H9 (cell line): ENCODE results near the gene TMCC2. TPM values are rescaled to one million over a fixed set of nuclear protein-coding genes. Genes with fewer than 3 reads are reported as not detected.

ENCODE experiments used
- DNase-seq: peaks from one replicate; pipeline ENCODE4 v3.0.0-alpha.2; 2017
- H2AFZ ChIP-seq: one replicate; pipeline ENCODE4 v1.6.1; 2013; ENCODE audit warnings: mild to moderate bottlenecking, low read length, control low read depth, moderate library complexity
- H2AK5ac ChIP-seq: 2 replicates; pipeline ENCODE4 v1.6.1; 2013; ENCODE audit warnings: low read length, control low read depth, mixed read lengths; ENCODE audit not compliant: insufficient read length
- H2BK120ac ChIP-seq: one replicate; pipeline ENCODE4 v1.6.1; 2013; ENCODE audit warnings: low read depth, mild to moderate bottlenecking, low read length, control low read depth, inconsistent platforms; ENCODE audit not compliant: poor library complexity, severe bottlenecking
- H2BK12ac ChIP-seq: 2 replicates; pipeline ENCODE4 v1.6.1; 2013; ENCODE audit warnings: low read length, control low read depth, mixed read lengths, low read depth; ENCODE audit not compliant: insufficient read length
- H2BK15ac ChIP-seq: 2 replicates; pipeline ENCODE4 v1.6.1; 2013; ENCODE audit warnings: low read depth, low read length, control low read depth
- H2BK20ac ChIP-seq: one replicate; pipeline ENCODE4 v1.6.1; 2013; ENCODE audit warnings: low read depth, mild to moderate bottlenecking, low read length, control low read depth, inconsistent platforms; ENCODE audit not compliant: poor library complexity, severe bottlenecking
- H2BK5ac ChIP-seq: 2 replicates; pipeline ENCODE4 v1.6.1; 2013; ENCODE audit warnings: low read length, control low read depth, mixed read lengths; ENCODE audit not compliant: insufficient read length
- H3K14ac ChIP-seq: 2 replicates; pipeline ENCODE4 v1.6.1; 2013; ENCODE audit warnings: low read length, control low read depth; ENCODE audit not compliant: insufficient read depth
- H3K18ac ChIP-seq: 2 replicates; pipeline ENCODE4 v1.6.1; 2013; ENCODE audit warnings: low read depth, mild to moderate bottlenecking, mixed read lengths, low read length, control low read depth; ENCODE audit not compliant: insufficient read length
- H3K23ac ChIP-seq: 2 replicates; pipeline ENCODE4 v1.6.1; 2013; ENCODE audit warnings: low read length, control low read depth, mixed read lengths, low read depth; ENCODE audit not compliant: insufficient read length
- H3K23me2 ChIP-seq: 2 replicates; pipeline ENCODE4 v1.6.1; 2013; ENCODE audit warnings: low read depth, mild to moderate bottlenecking, mixed read lengths, low read length, control low read depth; ENCODE audit not compliant: insufficient read length, poor library complexity, severe bottlenecking
- H3K27ac ChIP-seq: 2 replicates; pipeline ENCODE4 v1.5.1; 2013; ENCODE audit warnings: low read length, control low read depth, mixed read lengths, low read depth; ENCODE audit not compliant: insufficient read length
- H3K27me3 ChIP-seq: 2 replicates; pipeline ENCODE4 v1.6.1; 2013; ENCODE audit warnings: low read length, control low read depth, inconsistent platforms; ENCODE audit not compliant: insufficient read depth
- H3K4ac ChIP-seq: 2 replicates; pipeline ENCODE4 v1.6.1; 2013; ENCODE audit warnings: low read depth, mild to moderate bottlenecking, control low read depth, inconsistent platforms, low read length, moderate library complexity
- H3K4me1 ChIP-seq: 2 replicates; pipeline ENCODE4 v1.6.1; 2013; ENCODE audit warnings: low read length, control low read depth, inconsistent platforms; ENCODE audit not compliant: insufficient read depth
- H3K4me2 ChIP-seq: 2 replicates; pipeline ENCODE4 v1.6.1; 2013; ENCODE audit warnings: low read length, control low read depth, mixed read lengths; ENCODE audit not compliant: insufficient read length, insufficient read depth
- H3K56ac ChIP-seq: 2 replicates; pipeline ENCODE4 v1.6.1; 2013; ENCODE audit warnings: low read depth, mild to moderate bottlenecking, mixed read lengths, low read length, control low read depth; ENCODE audit not compliant: insufficient read length
- H3K79me1 ChIP-seq: 2 replicates; pipeline ENCODE4 v1.6.1; 2013; ENCODE audit warnings: low read depth, mild to moderate bottlenecking, moderate library complexity, low read length, control low read depth, inconsistent platforms; ENCODE audit not compliant: insufficient read depth, poor library complexity, severe bottlenecking
- H3K79me2 ChIP-seq: 2 replicates; pipeline ENCODE4 v1.6.1; 2013; ENCODE audit warnings: low read length, control low read depth, inconsistent platforms; ENCODE audit not compliant: insufficient read depth
- H3K9ac ChIP-seq: 2 replicates; pipeline ENCODE4 v1.6.1; 2013; ENCODE audit warnings: low read length, control low read depth, mixed read lengths; ENCODE audit not compliant: insufficient read length; ENCODE audit errors: extremely low read depth
- H3K9me3 ChIP-seq: one replicate; pipeline ENCODE4 v1.6.1; 2013; ENCODE audit warnings: low read depth, low read length, inconsistent platforms; ENCODE audit not compliant: control insufficient read depth
- H3T11ph ChIP-seq: one replicate; pipeline ENCODE4 v1.6.1; 2013; ENCODE audit warnings: mild to moderate bottlenecking, low read length, control low read depth, inconsistent platforms
- H4K20me1 ChIP-seq: one replicate; pipeline ENCODE4 v1.6.1; 2013; ENCODE audit not compliant: control insufficient read depth, insufficient read length, insufficient read depth
- H4K5ac ChIP-seq: 2 replicates; pipeline ENCODE4 v1.6.1; 2013; ENCODE audit warnings: low read depth, mild to moderate bottlenecking, mixed read lengths, low read length, control low read depth; ENCODE audit not compliant: insufficient read length
- H4K8ac ChIP-seq: replicated peaks from 2 replicates; pipeline ENCODE4 v1.6.1; 2013; ENCODE audit warnings: low read length, control low read depth, mixed read lengths, low read depth; ENCODE audit not compliant: insufficient read length
- H4K91ac ChIP-seq: 2 replicates; pipeline ENCODE4 v1.6.1; 2013; ENCODE audit warnings: low read depth, mild to moderate bottlenecking, moderate library complexity, mixed read lengths, low read length, control low read depth; ENCODE audit not compliant: insufficient read length
- H3K27ac Mint-ChIP-seq, 3 experiments: 2 replicates in 2 of 3; 3 replicates in 1 of 3; pipeline ENCODE4 v1.8.0; 2020 to 2021; ENCODE audit warnings: mixed read lengths in 3 of 3, mild to moderate bottlenecking in 1 of 3, moderate library complexity in 1 of 3
- H3K27me3 Mint-ChIP-seq: 2 replicates; pipeline ENCODE4 v1.8.0; 2021; ENCODE audit warnings: low read depth, mild to moderate bottlenecking, moderate library complexity, mixed read lengths
- H3K36me3 Mint-ChIP-seq, 3 experiments: 2 replicates in 2 of 3; 3 replicates in 1 of 3; pipeline ENCODE4 v1.8.0; 2020 to 2021; ENCODE audit warnings: low read depth in 3 of 3, mixed read lengths in 3 of 3; ENCODE audit not compliant: insufficient read depth in 1 of 3
- H3K4me1 Mint-ChIP-seq, 2 experiments: 2 replicates each; pipeline ENCODE4 v1.8.0; 2020; ENCODE audit warnings: mixed read lengths in 2 of 2
- H3K4me3 Mint-ChIP-seq, 2 experiments: 2 replicates in 1 of 2; 3 replicates in 1 of 2; pipeline ENCODE4 v1.8.0; 2020 to 2021; ENCODE audit warnings: mild to moderate bottlenecking in 2 of 2, mixed read lengths in 2 of 2, moderate library complexity in 1 of 2
- H3K9me3 Mint-ChIP-seq, 2 experiments: 2 replicates in 1 of 2; 3 replicates in 1 of 2; pipeline ENCODE4 v1.8.0; 2020; ENCODE audit warnings: mild to moderate bottlenecking in 2 of 2, mixed read lengths in 2 of 2, moderate library complexity in 1 of 2
- WGBS: extraction: QIAGEN DNeasy Blood & Tissue Kit; methylation state at CpG from one replicate; pipeline ENCODE4 v1.1.7; 2013; ENCODE audit warnings: missing lambda C conversion rate, low lambda C conversion rate, mixed read lengths; ENCODE audit not compliant: insufficient read length; ENCODE audit errors: extremely low coverage; 5-methylcytosine and 5-hydroxymethylcytosine counted together
- total RNA-seq: library from RNA; stranded (reverse); gene quantifications from 2 replicates; pipeline ENCODE4 v1.2.1, GENCODE V29; 2021
- TF ChIP-seq, protein P1 (sequence below): fragments of 200-600 bp; sonication (generic); conservative IDR thresholded peaks from 3 replicates; pipeline ENCODE4 v1.8.0; 2021; ENCODE audit warnings: antibody characterized with exemption, mild to moderate bottlenecking

TMCC2 gene
- total RNA-seq, 1 experiment from 2014 or later = 11.7 TPM

DNA sequence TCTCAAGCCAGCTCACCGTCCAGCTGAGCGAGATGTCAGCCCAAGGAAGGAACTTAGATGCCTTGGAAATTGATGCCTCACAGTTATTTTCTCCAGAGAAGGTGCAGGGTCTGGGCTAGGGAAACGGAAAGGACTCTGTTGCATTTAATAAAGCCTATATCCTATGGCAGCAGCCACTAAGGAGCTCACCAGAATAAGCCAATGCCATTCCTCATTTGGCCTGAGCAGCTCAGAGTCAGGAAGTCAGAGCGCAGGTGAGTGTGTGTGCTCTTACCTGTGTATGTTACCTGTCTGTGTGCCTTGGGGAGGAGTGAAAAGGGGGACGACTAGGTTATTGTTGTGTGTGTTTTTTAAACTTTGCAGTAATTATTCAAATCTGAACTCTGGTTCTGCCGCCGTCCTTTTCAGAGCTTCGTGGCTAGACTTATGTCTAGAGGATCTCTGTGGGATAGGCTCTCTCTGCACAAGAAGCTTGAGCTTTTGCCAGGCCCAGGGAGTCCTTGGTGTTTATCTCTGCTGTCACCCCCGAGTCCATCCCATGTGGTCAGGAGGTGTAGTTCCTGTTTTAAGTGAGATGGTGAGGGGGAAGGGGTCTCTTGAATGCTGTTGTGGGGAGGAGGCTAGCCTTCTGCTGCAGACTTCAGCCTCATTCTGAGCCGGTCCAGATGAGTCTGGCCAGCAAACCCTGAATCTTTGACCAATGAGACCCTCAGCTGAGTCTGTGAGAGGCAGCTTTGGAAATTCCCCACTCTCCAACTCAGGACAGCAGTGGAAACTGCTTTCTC, 2.4 kb downstream of the TMCC2 start:
- WGBS = no CpG with 5 or more reads among the region's 10 CpGs
- peak overlapping the region; percentile 74 for H3K4me2 ChIP-seq
- no peak overlapping the region for H2BK120ac ChIP-seq
- no peaks in the 10 kb centered on the region for H3K79me1 ChIP-seq
- no peak overlapping the region for H2BK15ac ChIP-seq
- H4K8ac ChIP-seq = no peak overlapping the region
- no peak overlapping the region for H2BK12ac ChIP-seq
- no peak overlapping the region for H4K5ac ChIP-seq
- Mint-ChIP-seq H3K9me3 (no peaks in the 10 kb centered on the region; a peak in 1 of 5 replicates), H3K27me3 (peaks cover 20% of the 10 kb centered on the region), H3K36me3 (0 out of 7 replicates have a peak, but pooled peaks cover 0 to 3% (median 0%) of the 10 kb centered on the region in 3 experiments), H3K4me3 (peak overlapping the region; percentile 8 to 79; a peak in 2 of 5 replicates), H3K4me1 (peaks cover 33 to 36% of the 10 kb centered on the region in 2 experiments), H3K27ac (0 out of 7 replicates have a peak overlapping the region, but pooled peaks of 2 of the 3 experiments have one; percentile 23 to 36)
- H2BK5ac ChIP-seq = no peak overlapping the region
- H3K27ac ChIP-seq = no peak overlapping the region
- no peak overlapping the region for H4K91ac ChIP-seq
- no peaks in the 10 kb centered on the region for H3K79me2 ChIP-seq
- H3K9me3 ChIP-seq = no peaks in the 10 kb centered on the region
- H3K18ac ChIP-seq = no peak overlapping the region
- H3K23me2 ChIP-seq = peaks cover 14% of the 10 kb centered on the region
- peaks cover 9% of the 10 kb centered on the region for H3K4me1 ChIP-seq
- no peak overlapping the region for H3K23ac ChIP-seq
- H3K27me3 ChIP-seq = no peaks in the 10 kb centered on the region
- TF ChIP-seq, protein P1, sequence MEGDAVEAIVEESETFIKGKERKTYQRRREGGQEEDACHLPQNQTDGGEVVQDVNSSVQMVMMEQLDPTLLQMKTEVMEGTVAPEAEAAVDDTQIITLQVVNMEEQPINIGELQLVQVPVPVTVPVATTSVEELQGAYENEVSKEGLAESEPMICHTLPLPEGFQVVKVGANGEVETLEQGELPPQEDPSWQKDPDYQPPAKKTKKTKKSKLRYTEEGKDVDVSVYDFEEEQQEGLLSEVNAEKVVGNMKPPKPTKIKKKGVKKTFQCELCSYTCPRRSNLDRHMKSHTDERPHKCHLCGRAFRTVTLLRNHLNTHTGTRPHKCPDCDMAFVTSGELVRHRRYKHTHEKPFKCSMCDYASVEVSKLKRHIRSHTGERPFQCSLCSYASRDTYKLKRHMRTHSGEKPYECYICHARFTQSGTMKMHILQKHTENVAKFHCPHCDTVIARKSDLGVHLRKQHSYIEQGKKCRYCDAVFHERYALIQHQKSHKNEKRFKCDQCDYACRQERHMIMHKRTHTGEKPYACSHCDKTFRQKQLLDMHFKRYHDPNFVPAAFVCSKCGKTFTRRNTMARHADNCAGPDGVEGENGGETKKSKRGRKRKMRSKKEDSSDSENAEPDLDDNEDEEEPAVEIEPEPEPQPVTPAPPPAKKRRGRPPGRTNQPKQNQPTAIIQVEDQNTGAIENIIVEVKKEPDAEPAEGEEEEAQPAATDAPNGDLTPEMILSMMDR = no peak
- no peak overlapping the region for H3K4ac ChIP-seq
- H2AK5ac ChIP-seq = no peak overlapping the region
- H3K9ac ChIP-seq = no peak overlapping the region
- H3T11ph ChIP-seq = no peak overlapping the region
- no peak overlapping the region for H3K14ac ChIP-seq
- no peak overlapping the region for H2AFZ ChIP-seq
- H2BK20ac ChIP-seq = no peak overlapping the region
- DNase-seq = no peak
- H4K20me1 ChIP-seq = no peaks in the 10 kb centered on the region
- H3K56ac ChIP-seq = no peak overlapping the region
